ENCODE data around the gene TFDP1.
"Not testable (repeated sequence)": the region's sequence is repeated elsewhere in the genome, so short reads cannot be mapped to it uniquely, and the experiment has no call there.

Gene TFDP1

DNA sequence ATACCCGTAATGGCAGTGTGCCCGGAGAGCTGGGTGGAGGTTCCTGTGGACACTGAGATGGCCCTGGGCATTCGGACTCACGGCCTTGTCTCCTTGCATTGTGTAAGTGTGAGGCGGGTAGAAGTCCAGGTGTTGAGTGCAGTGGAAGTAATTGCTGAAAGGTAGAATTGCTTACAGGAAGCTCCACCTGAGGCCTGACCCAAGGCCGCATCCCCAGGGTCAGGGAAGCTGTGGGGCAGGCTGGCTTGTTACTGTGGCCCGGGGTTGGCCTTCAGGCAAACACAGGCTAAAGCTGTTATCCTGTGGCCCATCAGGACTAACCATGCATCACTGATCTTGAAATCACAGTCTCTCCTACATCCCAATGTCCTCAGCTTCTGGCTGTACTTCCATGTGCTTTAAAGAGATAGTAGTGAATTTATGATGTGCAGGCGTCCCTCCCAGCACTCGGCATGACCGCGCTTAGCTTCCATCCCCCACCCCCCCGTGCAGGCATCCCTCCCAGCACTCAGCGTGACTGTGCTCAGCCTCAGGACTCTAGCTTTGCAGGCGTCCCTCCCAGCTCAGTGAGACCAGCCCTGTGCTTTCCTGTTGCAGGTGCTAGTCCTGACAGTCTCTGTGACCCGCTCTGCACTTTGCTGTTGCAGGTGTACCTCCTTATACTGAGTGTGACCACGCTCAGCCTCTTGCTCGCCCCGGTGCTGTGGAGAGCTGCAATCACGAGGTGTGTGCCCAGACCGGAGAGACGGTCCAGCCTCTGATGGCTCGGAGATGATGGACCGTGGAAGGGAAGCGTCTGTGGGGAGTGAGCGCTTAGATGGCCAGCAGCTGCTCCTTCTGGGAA is 35.6 kb upstream of the TFDP1 start:
- Histone ChIP-seq H3K27ac (no peak overlapping the region), H3K4me3 (no peak overlapping the region)

DNA sequence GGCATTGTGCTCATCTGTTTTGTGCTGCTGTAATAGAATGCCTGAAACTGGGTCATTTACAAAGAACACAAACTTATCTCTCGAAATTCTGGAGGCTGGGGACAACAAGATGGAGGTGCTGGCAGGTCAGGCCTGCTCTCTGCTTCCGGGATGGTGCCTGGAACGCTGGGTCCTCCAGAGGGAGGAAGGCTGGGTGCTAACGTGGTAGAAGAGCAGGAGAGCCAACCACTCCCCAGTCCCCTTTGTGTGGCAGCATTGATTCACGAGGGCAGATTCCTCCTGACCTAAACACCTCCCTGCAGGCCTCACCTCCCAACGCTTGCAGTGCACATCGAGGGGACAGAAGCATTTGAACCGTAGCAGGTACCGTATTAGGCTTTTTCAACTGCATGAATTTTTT is 34.1 kb upstream of the TFDP1 start:
- no peak overlapping the region for H3K27ac ChIP-seq
- H3K4me3 ChIP-seq = no peak overlapping the region

GRCh38 chr13:113551081-113552000 is 33.2 kb upstream of the TFDP1 start:
- H3K4me3 ChIP-seq = no peak overlapping the region
- H3K27ac ChIP-seq = no peak overlapping the region

GRCh38 chr13:113552079-113552478 is 32.5 kb upstream of the TFDP1 start:
- no peak overlapping the region for H3K4me3 ChIP-seq
- no peak overlapping the region for H3K27ac ChIP-seq

GRCh38 chr13:113552786-113553434 is 31.6 kb upstream of the TFDP1 start:
- Histone ChIP-seq H3K4me3 (no peak overlapping the region), H3K27ac (peak overlapping the region in 3 of 21 experiments; percentile 1 to 31 (median 21))

DNA sequence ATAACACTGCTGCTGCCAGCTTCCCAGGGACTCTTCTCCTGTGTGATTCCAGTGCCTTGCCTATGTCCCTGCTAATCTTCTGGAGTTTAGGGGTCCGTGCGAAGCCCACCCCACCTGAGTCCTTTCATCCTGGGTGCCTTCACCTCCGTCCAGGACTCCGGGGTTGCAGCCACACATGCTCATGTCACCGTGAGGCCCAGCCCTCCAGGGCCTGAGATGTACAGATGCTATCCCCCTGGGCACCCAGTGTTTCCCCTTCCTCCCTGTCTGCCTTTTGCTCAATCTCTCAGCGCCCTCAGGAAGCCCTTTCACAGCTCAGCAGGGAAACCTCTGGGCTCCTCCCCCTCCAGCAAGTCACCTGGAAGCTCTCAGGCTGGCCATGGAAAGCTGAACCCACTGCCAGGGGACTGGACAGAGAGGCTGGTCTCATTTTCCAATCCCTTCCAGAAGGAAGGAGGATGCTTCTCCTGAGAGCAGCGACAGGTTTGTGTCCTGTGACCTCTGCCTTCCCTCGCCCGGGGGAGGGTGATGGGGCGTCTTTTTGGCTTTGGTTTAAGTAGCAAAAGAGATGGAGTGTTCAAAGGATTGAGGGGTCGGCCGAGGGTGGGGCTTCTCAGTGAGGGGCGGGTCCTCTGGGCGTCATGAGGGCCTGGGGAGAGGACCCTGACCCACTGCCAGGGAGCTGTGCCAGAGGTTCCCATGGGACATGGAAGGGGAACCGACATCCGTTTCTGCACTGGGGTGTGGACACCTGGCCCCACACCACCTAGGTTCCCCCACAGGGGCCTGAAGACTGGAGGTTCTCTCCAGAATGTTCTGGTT is 30.8 kb upstream of the TFDP1 start:
- no peak overlapping the region for H3K4me3 ChIP-seq
- peak overlapping the region in 2 of 21 experiments; percentile 21 to 31 for H3K27ac ChIP-seq

- Histone ChIP-seq H3K4me3 (no peak overlapping the region), H3K27ac (no peak overlapping the region)
These were observed 30.2 kb upstream of the TFDP1 start for GRCh38 chr13:113554333-113554700.

- H3K4me3 ChIP-seq = no peak overlapping the region
- H3K27ac ChIP-seq = no peak overlapping the region
These were observed 29.4 kb upstream of the TFDP1 start for GRCh38 chr13:113555141-113555540.

GRCh38 chr13:113557013-113557412 is 27.5 kb upstream of the TFDP1 start:
- Histone ChIP-seq H3K4me3 (no peak overlapping the region), H3K27ac (no peak overlapping the region)

DNA sequence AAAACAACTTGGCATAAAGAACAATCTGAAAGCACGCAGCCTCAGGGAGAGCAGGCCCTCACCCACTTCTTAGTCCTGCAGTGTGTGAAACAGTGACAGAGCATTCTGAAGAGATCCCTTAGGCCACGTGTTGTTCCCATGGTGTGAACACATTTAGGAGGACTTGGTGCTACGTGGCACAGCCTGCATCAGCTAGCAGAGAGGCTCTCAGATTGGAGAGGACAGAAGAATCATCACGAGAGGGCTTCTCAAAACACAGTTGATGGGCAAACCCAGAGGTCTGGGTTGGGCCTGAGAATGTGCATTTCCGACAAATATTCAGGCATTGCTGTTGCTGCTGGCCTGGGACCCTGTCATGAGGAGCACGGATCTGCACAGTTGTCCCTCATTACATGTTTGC is 26.1 kb upstream of the TFDP1 start:
- H3K27ac ChIP-seq = no peak overlapping the region
- H3K4me3 ChIP-seq = no peak overlapping the region

GRCh38 chr13:113559061-113559460 is 25.5 kb upstream of the TFDP1 start:
- Histone ChIP-seq H3K27ac (no peak overlapping the region), H3K4me3 (no peak overlapping the region)

GRCh38 chr13:113559901-113560644 is 24.5 kb upstream of the TFDP1 start:
- Histone ChIP-seq H3K27ac (no peak overlapping the region), H3K4me3 (no peak overlapping the region)

DNA sequence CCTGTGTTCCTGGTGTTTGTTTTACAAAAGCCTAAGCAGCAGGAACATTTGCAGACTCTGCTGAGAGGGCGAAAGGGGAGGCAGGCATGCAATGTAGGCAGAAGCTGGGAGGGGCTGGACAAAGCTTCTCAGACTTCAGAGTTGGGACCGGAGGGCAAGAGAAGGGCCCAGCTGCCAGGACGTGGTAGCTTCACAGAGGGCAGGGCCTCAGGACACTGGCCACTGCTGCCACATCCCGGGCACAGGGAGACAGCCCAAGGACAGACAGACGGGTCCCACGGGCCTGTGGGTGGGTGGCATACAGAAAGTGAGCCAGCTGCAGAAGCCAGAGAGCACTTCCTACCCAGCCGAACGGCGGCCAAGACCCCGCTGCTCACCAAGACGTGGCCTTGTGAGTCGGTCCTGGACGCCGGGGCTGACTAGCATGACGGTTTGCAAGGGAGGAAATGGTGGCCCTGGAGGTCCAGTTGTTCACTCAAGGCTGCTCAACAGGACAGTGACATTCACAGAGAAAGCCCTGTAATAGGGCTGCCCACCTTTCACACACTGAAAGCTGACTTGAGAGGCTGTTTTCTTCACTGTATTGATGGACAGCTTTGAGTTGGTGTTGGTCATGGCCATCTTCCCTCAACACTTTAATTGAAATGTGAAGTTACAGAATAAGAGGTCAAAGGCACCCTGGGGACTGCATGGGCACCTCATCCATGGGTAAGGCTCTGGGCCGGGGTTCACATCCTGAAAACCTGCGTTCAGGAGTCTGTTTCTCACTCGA is 23.7 kb upstream of the TFDP1 start:
- no peak overlapping the region for H3K4me3 ChIP-seq

DNA sequence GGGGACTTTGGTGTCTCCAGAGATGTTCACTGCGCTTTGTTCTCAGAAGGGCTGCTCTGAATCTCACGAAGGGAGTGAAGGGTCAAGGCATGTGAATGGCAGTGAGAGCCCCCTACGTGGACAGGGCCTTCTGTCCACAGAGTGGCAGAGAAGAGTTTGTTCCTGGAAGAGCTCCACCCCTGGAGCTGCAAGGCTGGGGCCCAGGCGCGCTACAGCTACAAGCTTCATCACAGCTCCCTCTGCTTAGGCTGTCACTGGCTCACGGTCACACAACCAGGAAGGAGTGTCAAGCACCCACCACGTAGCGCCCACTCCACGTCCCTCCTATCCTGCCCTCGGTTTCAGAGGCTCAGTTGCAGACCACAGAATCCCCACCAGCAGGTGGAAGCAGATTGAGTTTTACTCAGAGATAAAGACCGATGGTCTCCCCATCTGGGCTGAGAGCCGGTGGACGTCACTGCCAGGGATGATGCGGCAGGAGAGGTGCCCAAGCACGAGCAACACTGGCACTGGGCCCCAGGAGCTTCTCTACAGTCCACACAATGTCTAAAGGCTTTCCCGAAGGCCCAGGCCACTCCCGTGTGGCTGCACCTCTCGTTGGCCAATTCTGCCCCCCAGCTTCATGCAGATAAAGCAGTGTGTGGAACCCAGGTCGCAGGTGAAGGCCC is 23.0 kb upstream of the TFDP1 start:
- H3K27ac ChIP-seq = peak overlapping the region in 2 of 21 experiments; percentile 31 to 65
- no peak overlapping the region for H3K4me3 ChIP-seq

More for the DNA sequence above, 23.7 kb upstream of the TFDP1 start:
- H3K27ac ChIP-seq = no peak overlapping the region

DNA sequence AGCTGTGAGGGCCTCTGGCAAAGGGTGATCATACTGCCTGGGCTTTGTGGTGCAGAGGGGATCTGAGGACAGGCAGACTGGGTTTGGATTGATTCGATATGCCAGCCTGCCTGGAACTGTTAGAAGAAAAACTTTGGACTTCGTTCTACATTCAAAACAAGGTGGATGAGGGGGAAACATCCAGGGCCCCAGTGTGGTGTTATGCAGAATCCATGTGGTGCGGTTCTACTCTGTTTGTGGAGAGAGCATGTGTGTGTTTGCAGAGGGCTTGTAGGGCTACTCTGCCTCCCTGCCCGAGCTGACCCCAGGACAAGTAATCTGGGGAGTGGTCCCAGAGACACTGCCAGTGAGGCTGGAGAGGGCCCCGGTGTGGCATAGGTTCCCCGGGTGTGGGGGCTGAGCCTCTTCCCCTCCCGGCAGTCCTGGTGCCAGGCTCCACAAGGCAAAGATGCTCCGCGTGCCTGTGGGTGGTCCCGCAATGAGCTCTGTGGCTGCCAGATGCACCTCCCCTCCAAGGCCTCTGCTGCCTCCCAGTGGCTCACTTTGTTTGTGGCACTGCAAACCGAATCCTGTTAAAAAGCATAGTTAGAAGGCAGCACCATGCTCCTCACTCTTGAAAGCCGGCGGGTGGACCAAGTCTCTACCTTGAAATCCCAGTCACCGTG is 22.3 kb upstream of the TFDP1 start:
- Histone ChIP-seq H3K27ac (peak overlapping the region in 2 of 21 experiments; percentile 31 to 65), H3K4me3 (no peak overlapping the region)

DNA sequence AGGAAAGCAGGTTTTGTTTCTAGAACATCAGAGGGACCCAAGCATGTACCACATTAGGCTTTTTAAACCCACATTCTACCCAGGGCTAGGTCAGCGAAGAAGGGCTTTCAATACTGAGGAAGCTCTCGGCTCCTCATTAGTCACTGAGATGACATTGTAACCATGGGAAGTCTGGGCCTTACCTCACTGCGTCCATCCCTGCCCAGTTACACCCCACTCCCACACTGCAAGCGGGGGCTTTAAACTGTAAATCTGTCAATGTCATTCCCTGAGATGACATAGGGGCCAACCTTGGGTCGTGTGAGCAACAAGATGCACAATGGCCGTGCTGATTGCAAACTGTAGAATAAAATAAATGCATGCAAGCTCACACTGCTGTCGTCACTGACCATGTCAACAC is 21.7 kb upstream of the TFDP1 start:
- no peak overlapping the region for H3K4me3 ChIP-seq
- no peak overlapping the region for H3K27ac ChIP-seq

DNA sequence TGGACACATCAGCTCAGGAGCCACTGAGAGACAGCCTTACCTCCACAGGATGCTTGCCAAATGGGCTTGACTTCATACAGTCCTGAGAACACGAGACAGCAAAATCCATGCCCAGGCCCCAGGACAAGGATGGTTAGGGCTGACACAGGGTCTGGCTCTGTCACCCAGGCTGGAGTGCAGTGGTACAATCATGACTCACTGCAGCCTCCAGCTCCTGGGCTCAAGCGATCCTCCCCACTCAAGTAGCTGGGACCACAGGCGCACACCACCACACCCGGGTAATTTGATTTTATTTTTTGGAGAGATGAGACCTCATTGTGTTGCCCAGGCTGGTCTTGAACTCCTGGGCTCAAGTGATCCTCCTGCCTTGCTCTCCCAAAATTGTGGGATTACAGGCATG is 21.0 kb upstream of the TFDP1 start:
- not testable (repeated sequence) for H3K27ac ChIP-seq

More for the DNA sequence above, 21.0 kb upstream of the TFDP1 start:
- H3K4me3 ChIP-seq = not testable (repeated sequence)
